ENCODE data around the gene ENTPD5. TPM values are rescaled to one million over a fixed set of nuclear protein-coding genes. Genes with fewer than 3 reads are reported as not detected.

Gene ENTPD5
- total RNA-seq, 1 donor from 2014 or later, result 10.4 TPM

DNA sequence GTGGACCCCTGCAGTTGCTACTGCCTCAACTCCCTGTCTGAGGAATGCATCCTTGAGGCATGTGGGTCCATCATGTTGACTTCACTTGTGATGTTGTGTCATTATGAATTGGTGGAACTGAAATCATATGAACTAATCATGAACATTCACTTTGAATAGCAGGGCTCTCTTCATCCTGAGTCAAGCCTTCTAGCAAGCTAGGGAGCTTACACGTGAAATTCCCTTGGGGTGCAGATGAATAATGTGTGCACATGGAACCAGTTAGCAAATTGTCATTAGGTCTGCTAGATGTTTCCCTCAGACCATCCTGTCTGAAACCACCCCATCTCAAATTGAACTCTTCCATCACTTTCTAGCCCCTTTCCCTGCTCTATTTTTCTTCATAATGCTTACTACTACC lies 65.4 kb downstream of the ENTPD5 start:
- Mint-ChIP-seq H3K27me3 (no peaks in the 10 kb centered on the region), H3K4me1 (peaks cover 17% of the 10 kb centered on the region), H3K4me3 (no peak overlapping the region), H3K36me3 (ENCODE audit: low read depth) (peaks cover 53% of the 10 kb centered on the region), H3K9me3 (no peaks in the 10 kb centered on the region), H3K27ac (no peak overlapping the region)
- ATAC-seq (ENCODE audit: low read depth) (no peak), DNase-seq (no peak)
- intact Hi-C loops (cut with micrococcal nuclease), result loop anchor here (5.0 kb wide), 1 partner anchor 226 kb away; no protein-coding TSS in a partner anchor
- TF ChIP-seq, protein P1, sequence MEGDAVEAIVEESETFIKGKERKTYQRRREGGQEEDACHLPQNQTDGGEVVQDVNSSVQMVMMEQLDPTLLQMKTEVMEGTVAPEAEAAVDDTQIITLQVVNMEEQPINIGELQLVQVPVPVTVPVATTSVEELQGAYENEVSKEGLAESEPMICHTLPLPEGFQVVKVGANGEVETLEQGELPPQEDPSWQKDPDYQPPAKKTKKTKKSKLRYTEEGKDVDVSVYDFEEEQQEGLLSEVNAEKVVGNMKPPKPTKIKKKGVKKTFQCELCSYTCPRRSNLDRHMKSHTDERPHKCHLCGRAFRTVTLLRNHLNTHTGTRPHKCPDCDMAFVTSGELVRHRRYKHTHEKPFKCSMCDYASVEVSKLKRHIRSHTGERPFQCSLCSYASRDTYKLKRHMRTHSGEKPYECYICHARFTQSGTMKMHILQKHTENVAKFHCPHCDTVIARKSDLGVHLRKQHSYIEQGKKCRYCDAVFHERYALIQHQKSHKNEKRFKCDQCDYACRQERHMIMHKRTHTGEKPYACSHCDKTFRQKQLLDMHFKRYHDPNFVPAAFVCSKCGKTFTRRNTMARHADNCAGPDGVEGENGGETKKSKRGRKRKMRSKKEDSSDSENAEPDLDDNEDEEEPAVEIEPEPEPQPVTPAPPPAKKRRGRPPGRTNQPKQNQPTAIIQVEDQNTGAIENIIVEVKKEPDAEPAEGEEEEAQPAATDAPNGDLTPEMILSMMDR (IDR thresholded peaks at IDR 0.05), result no peak
- ChIA-PET POLR2A (no interaction called here), CTCF (no interaction called here)

DNA sequence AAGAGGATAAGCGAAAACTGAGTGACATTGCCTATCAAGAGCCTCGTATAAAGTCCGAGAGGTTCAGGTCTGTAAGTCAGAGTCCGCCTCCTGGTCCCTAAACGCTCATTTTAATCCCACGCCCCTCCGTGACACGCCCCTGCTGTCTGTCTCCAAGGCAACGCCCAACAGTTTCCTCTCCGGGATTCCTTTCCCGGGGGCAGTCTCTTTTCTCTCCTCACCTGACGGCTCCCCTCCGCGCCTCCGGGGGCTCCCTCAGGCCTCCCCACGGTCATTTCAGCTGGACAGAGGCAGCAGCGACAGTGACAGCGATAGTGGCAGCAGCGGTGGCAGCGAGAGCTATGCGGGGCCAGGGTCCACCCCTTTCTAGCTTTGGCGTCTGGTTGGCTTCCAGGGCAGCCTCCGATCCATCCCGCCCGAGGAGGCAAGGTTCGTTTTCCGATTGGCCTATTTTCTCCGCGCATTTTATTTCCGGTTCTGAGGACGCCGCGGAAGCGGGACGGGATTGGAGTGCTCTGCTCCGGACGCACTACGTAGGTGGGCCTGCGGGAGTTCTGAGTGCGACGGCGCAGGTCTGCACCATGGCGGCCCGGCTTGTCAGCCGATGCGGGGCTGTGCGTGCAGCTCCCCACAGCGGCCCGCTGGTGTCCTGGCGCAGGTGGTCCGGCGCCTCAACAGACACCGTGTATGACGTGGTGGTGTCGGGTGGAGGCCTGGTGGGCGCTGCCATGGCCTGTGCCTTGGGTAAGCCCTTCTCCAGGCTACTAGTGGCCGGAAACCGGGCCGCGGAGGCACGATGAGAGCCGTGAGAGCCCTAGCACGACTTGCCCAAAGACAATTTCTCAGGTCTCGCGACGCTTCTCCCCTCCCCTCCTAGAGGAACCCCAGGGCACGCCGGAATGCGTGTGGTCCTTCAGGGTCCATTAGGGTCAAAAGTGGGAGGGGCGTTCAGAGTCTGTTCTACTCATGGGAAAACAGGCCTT lies 69.0 kb downstream of the ENTPD5 start, which contains the start of the genes COQ6 and FAM161B:
TSS of gene COQ6 (plus strand) at position 551 of the 983 bp plus-strand sequence. CDS start at position 582, 31 bp downstream.
TSS of gene FAM161B (minus strand) at position 343 of the 983 bp plus-strand sequence. CDS start at position 275, 68 bp downstream.
- H3K9me3 Mint-ChIP-seq, result no peaks in the 10 kb centered on the region
- TF ChIP-seq, protein P1 (IDR thresholded peaks at IDR 0.05), result no peak
- ATAC-seq (ENCODE audit: low read depth), result peak; percentile 92
- no peaks in the 10 kb centered on the region for H3K27me3 Mint-ChIP-seq
- DNase-seq, result peak; percentile 84
- peaks cover 17% of the 10 kb centered on the region for H3K4me1 Mint-ChIP-seq
- ChIA-PET CTCF (no interaction called here), POLR2A (interaction anchor here (0.5 to 1.2 kb wide), 7 partner anchors 9 to 358 kb away, joined by 3 to 13 read pairs (median 4); partner anchors contain the start of genes ACOT4, PTGR2 and ZNF410)
- intact Hi-C loops (cut with micrococcal nuclease), result loop anchor here (1.0 to 5.0 kb wide), 5 partner anchors 64 to 223 kb away; partner anchors contain the start of genes ALDH6A1, BBOF1, ENTPD5 and LIN52
- peaks cover 25% of the 10 kb centered on the region for H3K36me3 Mint-ChIP-seq (ENCODE audit: low read depth)
- H3K4me3 Mint-ChIP-seq, result peak within 1 kb of the TSS; percentile 99
- peak within 1 kb of the TSS; percentile 91 for H3K27ac Mint-ChIP-seq

DNA sequence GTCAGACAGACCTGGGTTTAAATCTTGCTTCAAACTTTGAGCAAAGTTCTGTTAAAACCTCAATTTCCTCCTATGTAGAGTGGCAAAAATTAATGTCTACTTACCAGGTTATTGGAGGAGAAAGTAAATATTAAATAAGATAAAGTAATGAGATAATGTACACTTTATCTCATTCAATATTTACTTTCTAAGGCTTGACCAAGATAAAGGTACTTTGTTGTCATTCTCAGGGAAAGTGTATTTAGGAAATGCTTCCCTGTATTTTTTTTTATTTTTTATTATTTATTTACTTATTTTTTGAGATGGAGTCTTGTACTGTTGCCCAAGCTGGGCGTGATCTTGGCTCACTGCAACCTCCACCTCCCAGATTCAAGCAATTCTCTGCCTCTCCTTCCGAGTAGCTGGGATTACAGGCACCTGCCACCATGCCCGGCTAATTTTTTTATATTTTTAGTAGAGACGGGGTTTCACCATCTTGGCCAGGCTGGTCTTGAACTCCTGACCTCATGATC lies 73.9 kb downstream of the ENTPD5 start:
- no peak overlapping the region for H3K4me3 Mint-ChIP-seq
- H3K4me1 Mint-ChIP-seq, result peaks cover 5% of the 10 kb centered on the region
- intact Hi-C loops (cut with micrococcal nuclease), result no loop called here
- H3K9me3 Mint-ChIP-seq, result no peaks in the 10 kb centered on the region
- no peak overlapping the region for H3K27ac Mint-ChIP-seq
- CTCF ChIA-PET, result no interaction called here
- ATAC-seq (ENCODE audit: low read depth) (no peak), DNase-seq (no peak)
- H3K36me3 Mint-ChIP-seq (ENCODE audit: low read depth), result peaks cover 35% of the 10 kb centered on the region
- TF ChIP-seq, protein P1 (IDR thresholded peaks at IDR 0.05), result no peak
- POLR2A ChIA-PET, result no interaction called here
- H3K27me3 Mint-ChIP-seq, result no peaks in the 10 kb centered on the region

DNA sequence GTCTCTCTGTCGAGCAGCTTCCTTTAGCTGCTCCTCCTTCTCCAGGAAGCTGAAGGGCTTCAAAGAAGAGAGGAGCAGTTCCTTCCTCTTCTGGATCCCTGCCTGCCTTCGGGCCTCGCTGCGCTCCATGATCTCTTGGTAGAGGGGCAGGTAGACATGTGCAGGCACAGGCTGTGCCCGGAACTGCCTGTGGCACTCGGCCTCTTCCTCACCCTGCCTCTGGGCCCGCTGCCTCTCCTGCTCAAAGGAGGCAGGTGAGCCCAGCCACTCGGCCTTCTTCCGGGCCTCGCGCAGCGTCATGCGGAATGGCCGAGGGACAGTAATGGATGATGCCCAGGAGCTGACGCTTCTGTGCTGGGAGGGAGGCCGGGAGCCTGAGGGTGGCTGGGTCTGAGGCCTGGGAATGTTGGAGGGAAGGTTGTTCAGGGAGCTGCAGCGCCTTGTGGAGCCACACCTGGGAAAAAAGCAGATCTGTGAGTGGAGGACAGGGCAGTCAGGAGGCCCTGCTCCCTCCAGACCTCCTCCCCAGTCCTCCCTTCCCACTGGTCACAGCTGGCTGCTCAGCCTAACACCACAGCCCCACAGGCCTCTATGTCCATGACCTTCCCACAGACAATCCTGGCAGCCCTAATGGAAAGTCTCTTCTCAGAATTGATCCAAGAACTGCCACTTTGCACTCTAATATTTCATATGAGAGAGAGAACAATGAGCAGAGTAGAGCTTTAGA lies 74.5 kb downstream of the ENTPD5 start:
- Mint-ChIP-seq H3K4me3 (no peak overlapping the region), H3K9me3 (no peaks in the 10 kb centered on the region), H3K27me3 (no peaks in the 10 kb centered on the region), H3K4me1 (no peaks in the 10 kb centered on the region), H3K36me3 (ENCODE audit: low read depth) (peaks cover 31% of the 10 kb centered on the region), H3K27ac (no peak overlapping the region)
- TF ChIP-seq, protein P1 (IDR thresholded peaks at IDR 0.05), result no peak
- ATAC-seq (ENCODE audit: low read depth), result no peak
- DNase-seq, result no peak
- intact Hi-C loops (cut with micrococcal nuclease), result no loop called here
- ChIA-PET CTCF (no interaction called here), POLR2A (no interaction called here)
